ENCODE data around the gene AKTIP.
"Not testable (repeated sequence)": the region's sequence is repeated elsewhere in the genome, so short reads cannot be mapped to it uniquely, and the experiment has no call there.

Gene AKTIP

DNA sequence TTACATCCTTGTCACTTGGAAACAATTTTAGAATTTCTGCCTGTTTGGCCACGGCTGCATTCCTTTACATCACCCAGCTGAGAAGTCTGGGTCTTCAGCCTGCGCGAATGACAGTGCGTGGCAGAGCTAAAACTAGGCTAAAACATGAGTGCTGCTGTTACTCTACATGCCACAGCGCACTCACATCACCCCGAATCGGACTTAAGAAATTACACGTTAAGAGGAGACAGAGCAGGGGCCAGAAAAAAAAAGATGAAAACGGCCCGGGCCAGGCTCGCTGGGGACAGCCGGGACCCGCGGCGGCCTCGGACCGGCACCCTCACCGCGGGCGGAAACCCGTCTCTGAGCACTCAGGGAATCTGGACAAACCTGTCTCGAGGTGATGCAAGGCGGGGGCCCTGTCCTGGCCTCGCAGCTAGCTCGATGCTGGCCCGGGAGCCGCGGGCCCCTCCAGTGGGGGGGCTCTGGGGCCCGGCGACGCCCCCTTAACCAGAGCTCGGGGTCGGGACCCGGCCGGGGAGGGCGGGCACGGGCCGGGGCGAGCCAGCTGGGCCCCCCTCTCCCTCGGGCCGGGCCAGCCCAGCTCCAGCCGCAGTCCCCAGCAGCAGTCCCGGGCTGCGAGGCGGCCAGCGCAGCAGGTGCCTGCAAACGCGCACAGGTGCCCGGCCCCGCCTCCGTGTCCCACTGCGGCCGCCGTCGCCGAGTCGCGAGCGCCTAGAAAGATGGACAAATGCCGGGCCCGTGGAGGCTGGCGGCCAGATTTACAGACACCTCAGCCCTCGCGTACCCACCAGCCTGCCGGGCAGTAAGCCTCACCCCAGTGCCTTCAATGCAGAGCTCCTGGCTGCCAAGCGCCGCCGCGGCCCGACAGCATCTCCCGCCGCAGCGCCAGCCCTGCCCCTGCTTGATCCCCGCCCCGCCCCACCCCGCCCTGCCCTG, at the start of gene AKTIP:
AKTIP (minus strand) TSS at position 879 of the 939 bp plus-strand sequence. CDS start 2,950 bp downstream, outside the sequence.
- no peak for DNase-seq

DNA sequence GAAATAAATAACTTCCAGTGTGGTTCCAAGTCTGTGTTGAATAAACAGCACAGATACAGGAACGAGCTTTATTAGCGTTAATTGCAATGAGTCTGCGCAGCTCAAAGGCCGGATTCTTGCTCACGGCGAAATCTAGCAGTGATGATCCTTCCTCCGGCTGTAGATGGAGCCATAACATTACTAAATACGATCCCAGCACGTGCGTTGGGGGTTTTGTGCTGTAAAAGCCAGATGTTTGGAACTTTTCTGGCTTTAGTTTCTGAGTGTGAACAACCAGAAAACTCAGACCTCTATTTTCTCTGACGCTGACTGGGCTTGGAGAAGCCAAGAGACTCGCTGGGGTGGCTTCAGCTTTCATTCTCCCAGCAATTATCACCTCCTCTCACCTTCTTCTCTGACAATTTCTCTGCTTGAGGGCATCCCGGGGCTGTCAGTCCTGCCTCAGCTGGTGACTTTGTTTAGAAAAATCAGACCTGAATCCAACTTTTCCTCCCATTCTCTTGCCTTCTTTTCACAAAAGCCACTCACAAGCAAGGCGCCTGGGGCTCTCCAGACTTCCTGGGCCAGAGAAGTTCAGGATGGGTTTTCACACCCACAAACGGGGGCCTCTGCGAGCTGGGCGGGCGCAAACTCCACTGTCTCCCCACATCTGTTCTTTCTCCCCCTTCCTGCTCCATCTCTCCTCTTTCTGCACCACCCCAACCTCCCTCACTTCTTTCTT, 47.1 kb upstream of the AKTIP start:
- peak; percentile 35 to 45 for DNase-seq

DNA sequence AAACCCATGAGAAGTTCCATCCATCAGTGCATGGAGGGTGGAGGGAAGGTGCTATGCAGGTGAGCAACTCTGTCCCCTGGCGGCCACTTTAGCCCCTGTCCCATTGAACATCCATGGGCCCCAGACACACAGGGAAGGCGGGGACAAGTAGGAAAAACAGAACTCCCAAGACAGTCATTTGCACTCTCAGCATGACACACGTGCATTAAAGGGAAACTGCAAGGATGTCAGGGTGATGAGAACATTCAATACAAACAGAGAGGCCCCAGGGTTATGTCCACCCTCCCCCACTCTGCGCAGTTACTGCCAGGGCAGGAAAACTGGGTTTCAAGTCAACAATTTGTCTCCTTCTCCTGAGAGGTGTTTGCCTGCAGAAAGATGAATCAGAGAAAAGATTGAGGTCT, 44.0 kb upstream of the AKTIP start:
- no peak for DNase-seq

DNA sequence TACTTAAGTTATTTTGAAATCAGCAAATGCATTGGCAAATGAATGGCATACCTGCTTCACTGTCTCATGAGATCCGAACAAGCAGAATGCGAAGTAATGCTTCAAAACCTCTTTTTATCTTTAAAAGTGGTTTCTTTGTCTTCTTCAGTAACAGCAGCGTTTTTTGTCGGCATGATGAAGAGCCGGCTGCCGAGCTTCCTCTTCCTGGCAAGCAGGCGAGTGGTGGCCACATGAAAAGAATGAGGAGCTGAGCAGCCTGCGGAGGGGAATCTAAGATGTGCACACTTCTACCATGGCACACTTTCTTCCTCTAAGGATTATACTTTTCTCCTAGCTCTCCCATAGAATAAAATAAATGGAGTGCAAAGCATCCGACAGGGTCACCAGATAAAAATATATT, 42.4 kb upstream of the AKTIP start:
- peak; percentile 25 to 35 for DNase-seq

DNA sequence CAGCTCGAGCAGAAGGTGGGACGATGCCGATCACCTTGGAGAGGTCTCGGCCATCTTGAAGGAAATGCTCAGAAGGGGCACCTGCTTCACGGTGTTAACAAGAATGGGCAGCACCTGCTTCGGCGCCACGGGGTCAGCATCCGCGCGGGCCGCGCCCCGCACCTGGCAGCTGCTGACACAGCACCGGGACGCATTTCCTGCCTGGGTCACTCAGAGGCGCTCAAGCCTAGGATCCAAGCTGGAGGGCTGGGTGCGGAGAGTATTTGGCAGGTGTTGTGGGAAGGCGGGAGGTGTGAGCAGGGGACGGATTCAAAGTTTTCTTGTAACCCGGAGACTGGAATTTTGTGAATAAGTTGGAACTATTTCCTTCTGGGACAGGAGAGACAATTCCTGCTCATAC, 39.3 kb upstream of the AKTIP start:
- DNase-seq: no peak

DNA sequence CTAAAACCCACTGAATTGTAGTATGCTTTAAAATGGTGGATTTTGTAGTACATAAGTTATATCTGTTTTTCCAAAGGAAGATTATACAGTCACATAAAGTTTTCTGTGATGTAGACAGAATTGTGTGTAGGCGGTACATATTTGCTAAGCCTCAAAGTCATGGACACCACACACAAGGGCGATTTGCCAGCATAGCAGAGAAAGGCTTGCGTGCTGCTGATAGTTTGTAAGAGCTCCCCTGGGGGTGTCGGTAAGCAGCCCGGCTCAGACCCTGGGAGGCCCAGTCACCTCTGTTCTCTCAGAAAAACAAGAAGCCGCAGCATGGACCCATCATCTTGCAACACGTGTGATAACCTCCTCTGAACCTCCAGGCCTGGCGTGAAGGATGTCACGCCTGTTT, 38.3 kb upstream of the AKTIP start:
- no peak for DNase-seq

DNA sequence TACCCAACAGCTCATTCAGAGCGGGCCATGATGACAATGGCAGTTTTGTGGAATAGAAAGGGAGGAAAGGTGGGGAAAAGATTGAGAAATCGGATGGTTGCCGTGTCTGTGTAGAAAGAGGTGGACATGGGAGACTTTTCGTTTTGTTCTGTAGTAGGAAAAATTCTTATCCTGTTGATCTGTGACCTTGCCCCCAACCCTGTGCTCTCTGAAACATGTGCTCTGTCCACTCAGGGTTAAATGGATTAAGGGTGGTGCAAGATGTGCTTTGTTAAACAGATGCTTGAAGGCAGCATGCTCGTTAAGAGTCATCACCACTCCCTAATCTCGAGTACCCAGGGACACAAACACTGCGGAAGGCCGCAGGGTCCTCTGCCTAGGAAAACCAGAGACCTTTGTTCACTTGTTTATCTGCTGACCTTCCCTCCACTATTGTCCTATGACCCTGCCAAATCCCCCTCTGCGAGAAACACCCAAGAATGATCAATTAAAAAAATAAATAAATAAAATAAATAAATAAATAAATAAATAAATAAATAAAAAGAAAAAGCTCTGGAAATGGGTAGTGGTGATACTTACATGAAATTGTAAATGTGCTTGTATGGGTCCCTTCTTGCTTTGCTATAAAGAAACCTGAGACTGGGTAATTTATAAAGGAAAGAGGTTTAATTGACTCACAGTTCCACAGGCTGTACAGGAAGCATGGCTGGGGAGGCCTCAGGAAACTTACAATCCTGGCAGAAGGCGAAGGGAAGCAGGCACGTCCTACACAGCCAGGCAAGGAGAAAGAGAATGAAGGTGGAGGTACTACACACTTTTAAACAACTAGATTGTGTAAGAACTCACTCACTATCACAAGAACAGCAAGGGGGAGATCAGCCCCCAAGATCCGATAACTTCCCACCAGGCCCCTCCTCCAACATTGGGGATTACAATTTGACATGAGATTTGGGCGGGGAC, 37.0 kb upstream of the AKTIP start:
- not testable (repeated sequence) for DNase-seq

DNA sequence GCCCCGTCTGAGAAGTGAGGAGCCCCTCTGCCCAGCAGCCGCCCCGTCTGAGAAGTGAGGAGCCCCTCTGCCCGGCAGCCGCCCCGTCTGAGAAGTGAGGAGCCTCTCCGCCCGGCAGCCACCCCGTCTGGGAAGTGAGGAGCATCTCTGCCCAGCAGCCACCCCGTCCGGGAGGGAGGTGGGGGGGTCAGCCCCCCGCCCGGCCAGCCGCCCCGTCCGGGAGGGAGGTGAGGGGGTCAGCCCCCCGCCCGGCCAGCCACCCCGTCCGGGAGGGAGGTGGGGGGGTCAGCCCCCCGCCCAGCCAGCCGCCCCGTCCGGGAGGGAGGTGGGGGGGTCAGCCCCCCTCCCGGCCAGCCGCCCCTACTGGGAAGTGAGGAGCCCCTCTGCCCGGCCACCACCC, 36.3 kb upstream of the AKTIP start:
- DNase-seq: not testable (repeated sequence)

DNA sequence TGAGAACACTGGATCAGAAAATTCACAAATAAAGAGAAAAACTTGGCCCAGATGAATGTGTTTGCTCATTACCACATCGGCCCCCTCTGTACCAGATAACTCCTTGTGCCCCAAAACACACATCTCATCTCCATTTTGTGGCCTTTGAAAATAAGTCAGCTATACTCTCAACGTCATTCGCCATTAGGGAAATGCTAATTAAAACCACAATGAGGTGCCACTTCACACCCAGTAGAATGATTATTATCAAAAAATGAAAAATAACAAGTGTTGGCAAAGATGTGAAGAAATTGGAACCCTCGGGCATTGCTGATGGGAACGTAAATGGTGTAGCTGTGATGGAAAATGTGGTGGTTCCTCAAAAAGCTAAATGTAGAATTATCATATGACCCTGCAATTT, 34.6 kb upstream of the AKTIP start:
- no peak for DNase-seq

DNA sequence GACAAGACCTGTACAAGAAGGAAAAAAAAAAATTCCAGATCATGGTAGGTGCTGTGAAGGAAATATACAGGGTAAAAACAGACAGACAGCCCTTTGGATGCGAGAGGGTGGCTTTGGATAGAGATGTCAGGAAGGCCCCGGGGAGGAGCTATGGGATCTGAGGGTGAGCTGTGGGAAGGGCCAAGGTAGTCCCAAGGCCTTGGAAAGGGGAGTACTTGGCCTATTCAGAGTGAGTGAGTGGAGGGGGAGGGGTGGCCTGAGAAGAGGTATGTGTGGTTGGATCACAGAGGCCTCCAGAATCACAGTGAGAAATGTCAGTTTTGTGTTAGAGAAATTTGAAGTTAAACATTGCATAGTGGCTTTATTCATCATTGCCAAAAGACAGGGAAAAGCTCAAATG, 31.2 kb upstream of the AKTIP start:
- DNase-seq: no peak

DNA sequence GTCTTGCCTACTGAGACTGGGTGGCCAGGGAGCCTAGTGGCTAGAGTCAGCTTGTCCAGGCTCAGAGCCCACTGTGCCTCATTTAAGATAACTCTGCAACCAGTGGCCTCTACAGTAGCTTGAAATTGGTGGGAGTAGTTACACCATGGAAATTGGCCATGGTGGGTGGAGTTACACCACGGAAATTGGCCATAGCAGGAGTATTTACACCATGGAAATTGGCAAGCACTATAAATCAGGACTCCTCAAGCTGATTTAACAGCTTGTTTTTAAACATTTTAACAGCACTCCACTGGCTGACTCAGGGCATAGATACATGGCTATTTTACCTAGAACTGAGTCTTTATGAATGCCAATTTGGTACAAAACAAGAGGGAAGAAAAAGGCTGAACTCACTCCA, 27.7 kb upstream of the AKTIP start:
- DNase-seq: no peak

DNA sequence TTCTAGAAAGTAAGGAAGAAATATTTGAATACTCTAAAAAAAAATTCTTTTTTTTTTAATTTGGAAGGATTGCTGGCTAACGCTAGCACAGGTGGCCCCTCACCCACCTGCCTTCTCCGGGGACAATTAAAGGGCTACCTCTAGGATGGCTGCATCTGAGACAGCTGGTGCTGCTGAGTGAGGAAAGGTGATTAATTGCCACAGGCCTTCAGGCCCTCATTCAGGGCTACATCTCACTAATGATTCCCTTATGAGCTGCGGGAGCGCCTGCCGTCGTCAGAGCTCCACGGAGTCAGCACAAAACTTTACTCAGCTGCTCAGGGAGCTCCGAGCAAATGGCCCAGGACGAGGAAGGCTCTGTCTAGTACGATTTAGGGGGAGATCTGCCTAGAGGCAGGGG, 27.0 kb upstream of the AKTIP start:
- DNase-seq: no peak

DNA sequence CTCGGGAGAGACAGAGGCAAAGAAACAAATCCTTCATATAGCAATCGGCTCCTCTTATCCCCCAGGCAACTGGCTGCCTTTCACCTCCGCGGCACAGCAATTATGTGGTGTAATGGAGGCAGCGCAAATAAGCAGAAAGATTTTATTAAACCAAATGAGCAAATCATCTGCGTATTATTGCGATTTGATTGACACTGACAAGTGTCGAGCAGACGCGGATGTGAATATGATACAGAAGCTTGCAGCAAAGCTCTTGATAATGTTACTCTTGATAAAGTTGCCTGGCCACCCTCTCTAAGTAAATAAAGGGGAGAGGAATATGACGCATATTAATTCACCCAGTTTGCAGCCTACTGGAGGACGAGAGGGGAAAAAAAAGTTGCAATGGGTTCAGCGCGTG, 26.5 kb upstream of the AKTIP start:
- DNase-seq: no peak

DNA sequence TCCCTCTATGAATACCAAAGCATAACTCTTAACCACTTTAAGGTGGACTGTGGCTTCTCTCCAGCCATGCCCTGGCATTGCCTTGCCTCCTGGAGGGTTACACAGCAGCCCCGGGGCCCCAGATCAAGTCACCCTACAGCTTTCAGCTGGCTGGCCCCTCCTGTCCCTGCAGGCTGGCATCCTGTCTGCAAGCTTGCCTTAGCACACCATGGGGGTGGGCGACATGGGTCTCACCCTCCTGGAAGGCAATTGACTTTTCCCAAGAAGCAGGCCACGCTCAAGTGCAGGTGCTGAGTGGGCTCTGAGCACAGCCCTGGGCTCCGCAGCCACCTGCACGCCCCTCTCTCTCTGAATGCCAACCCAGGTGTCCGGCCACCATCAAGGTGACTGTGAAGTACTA, 25.8 kb upstream of the AKTIP start:
- DNase-seq: no peak

DNA sequence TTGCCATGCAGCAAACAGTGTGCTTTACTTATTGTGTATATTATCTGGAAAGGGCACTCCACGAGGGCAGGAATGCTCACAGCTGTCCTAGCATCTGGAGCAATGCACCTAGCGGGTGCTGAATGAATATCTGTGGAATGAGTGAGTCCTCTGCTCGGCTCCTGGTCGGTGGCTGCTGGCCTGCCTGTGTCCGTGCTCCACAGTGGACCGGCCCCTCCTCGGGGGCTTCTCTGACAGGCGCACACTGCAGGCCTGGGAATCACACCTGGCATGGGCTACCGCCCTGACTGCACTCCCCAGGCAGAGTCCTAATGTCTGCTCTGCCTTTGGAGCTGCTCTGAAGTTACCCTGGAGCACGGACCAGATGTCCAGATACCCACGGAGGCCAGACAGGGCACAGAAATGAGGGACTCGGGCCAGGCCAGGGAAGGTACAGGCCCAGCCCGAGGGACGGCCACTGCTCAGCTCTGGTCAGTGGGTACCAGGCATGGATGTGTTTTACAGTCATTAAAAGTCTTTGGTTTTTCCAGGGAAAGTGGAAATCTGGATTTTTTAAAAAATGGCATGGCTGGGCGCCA, 21.1 kb upstream of the AKTIP start:
- DNase-seq: no peak

DNA sequence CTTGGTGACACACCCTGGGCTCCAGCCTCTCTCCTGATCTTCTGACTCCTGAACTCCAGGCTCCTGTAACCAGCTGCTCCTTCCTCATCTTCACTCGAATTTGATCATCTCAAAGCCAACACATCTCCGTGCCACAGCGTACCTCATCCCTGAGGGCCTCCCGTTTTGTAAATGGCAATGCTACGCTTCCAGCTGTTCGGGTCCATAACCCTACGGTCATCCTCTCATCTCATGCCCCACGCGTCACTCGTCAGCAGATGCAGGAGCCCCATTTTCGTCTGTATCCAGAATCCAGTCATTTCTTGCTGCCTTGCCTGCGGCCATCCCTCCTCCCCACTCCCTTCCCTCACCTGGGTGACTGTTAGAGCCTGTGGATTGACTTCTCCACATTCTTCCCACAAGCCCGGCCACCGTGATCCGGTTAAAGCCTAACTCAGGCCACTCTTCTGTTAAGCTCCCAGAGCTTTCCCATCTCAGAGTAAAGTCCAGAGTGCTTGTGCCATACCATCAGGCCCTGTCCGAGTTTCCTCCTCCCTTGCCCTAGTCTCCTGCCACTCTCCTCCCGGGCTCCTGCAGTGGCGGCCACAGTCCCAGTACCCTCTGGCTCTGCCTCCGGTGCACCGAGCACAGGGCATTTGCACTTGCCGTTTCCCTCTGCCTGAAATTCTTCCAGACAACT, 20.3 kb upstream of the AKTIP start:
- DNase-seq: no peak

DNA sequence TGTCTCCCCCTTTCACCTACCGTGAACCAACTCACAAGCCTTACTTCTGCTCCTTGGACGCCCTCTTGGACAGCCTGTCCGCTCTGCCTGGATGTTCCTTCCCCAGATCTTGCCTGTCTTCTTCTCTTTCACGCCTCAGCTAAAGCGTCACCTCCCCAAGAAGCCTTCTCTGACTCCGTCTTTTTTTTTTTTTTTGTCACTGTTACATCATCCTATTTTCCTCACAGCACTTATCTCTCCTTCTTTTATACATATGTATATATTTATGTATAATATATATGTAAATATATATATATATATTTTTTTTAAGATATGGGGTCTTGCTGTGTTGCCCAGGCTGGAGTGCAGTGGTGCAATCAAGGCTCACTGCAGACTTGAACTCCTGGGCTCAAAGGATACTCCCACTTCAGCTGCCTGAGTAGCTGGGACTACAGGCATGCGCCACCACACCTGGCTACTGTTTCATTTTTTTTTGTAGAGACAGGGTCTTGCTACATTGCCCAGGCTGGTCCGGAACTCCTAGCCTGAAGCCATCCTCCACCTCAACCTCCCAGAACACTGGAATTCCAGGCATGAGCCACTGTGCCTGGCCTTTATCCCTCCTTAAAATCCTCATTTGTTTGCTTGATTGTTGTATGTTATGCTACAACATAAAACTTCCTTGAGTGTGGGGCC, 16.5 kb upstream of the AKTIP start:
- DNase-seq: no peak

DNA sequence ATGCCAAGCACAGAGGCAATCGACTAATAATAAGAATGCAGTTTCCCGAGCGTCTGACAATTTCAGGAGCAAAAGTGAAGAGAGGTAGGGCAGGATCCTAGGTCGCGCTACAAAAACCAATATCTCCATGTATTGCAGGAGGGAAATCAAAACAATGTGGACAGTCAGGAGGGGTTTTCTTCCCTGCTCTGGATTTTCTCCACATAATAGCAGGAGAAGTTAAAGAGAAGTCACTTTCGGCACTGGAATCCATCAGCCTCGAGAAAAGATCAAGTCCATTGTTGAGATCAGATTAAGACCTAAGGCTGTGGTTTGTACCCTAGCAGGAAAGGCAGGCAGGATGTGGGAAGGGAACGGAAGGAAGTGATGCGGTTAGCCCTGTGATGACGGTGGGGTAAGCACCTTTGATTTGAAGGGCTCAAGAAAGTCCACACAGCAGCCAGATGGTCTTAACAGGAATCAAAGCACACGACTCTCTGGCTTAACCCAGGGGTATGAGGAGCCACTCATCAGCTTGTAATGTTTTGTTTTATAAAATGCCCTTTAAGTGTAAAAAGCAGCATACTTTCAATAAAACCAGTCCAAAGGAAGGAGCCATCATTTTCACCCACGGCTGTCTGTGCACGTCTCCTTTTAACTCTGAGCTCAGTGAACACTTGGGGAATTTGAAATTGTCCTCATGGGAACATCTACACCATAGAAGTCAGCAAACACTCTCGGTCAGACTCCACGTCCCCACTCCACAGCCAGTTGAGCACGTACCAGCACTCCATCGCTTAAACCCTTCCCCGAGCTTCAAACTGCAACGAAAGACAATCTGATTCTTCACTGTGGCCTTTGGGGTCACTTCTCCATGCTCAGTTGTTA, 15.8 kb upstream of the AKTIP start:
- DNase-seq: peak; percentile 50 to 58

DNA sequence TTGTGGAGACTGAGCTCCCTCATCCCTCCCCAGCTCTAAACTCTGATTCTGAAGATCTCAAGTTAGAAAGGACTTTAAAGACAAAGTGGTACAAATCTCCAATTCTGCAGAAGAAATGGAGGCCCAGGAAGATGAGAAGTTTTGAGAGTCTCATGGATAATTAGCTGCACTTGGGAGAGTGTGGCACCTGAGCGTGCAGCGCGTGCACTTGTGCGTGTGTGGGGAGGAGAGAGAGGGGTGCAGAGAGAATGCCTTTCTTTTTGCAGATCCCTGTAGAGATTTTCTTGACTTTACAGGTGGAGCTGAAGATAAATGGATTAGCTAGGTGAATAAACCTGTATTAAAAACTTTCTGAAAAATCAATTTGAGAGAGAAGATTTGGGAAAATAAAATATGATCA, 14.8 kb upstream of the AKTIP start:
- no peak for DNase-seq

DNA sequence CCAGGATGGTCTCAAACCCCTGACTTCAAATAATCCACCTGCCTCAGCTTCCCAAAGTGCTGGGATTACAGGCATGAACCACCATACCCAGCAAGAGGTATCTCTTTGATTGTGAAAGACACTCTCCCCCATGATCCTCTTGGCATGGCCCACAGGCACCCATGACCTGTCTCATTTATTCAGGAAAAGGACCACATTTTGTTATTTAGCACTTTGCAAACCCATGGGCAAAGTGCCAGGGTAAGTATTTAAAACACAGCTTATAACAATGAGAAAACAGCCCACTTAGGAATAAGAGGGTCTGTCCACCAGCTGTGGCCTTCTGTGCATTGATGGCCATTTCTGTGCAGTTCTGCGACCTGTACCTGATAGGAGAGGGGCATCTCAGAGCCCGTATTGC, 12.8 kb upstream of the AKTIP start:
- DNase-seq: no peak
